Stomach (tissue), 4 donors: ENCODE results near the gene HSPB7.

Experiments used
- CTCF ChIP-seq, 7 experiments: fragments of 450-650 bp in 4 of 7; fragments of 200-600 bp in 3 of 7; sonication (generic) in 3 of 7; IDR thresholded peaks; one replicate each; pipeline ENCODE4 v1.5.1; 2016 to 2019; ENCODE audit warnings: antibody characterized with exemption in 7 of 7, control low read depth in 2 of 7, mild to moderate bottlenecking in 1 of 7
- POLR2A ChIP-seq, 4 donors: fragments of 450-650 bp; IDR thresholded peaks; one replicate each; pipeline ENCODE4 v1.6.1; 2016; ENCODE audit warnings: antibody characterized with exemption in 4 of 4, control low read depth in 2 of 4, mild to moderate bottlenecking in 1 of 4, moderate library complexity in 1 of 4

DNA sequence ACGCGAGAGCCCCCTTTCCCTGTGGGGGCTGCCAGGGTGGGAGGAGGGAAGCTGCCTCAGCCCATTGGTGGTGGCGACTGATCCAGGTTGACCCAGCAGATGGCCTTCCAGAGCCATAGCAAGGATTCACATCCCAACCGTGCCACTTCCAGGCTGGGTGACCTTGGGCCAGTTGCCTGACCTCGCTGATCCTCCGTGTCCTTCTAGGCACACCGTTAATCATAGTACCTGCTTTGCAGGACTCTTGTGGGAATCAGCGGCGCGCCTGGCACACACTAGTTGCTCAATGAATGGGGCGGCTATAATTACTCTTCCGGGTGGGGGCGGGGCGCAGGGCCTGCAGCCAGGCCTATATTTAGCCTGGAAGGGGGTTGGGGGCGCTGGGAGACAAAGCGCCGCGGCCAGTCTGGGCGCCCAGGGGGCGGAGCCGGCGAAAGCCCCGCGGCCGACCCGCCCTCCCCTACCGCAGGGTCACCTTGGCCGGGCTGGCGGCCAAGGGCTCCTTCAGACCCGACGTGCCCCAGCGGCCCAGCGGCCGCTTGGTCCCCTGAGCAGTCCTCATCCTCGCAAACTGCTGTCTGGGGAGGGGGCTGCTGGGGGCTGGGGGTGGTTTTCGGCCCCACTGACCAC lies 5.1 kb downstream of the HSPB7 start:
- no peak for TF ChIP-seq CTCF (IDR thresholded peaks at IDR 0.05)
- no peak for TF ChIP-seq POLR2A (IDR thresholded peaks at IDR 0.05)
